HCT116 (cell line): ENCODE results near the gene USP31. TPM values are rescaled to one million over a fixed set of nuclear protein-coding genes. Genes with fewer than 3 reads are reported as not detected.

Experiments
- ATAC-seq: fragments of 200-7000 bp; cut with Tn5 transposase; 2 replicates; pipeline ENCODE4 v1.9.1; 2020; ENCODE audit warnings: mild to moderate bottlenecking, moderate library complexity
- BruUV-seq: library from RNA; stranded (reverse); fragments of 400-500 nt; replicated peaks from 2 replicates; lab custom pipeline; 2021; lab: Mats Ljungman, UMichigan
- CTCF ChIA-PET: fragments of 300-600 bp; sonication (Branson Sonifier 250); formaldehyde crosslinking; loops from one replicate; lab custom pipeline; 2021; ENCODE audit warnings: antibody characterized with exemption; lab: Charles Lee
- POLR2A ChIA-PET: fragments of 300-600, 350-600 bp; sonication (Branson Sonifier 250); formaldehyde crosslinking; loops from one replicate; lab custom pipeline; 2021; ENCODE audit warnings: antibody characterized with exemption; lab: Charles Lee
- RAD21 ChIA-PET, 2 experiments: fragments of 300-600 bp; sonication (Branson Sonifier 250); formaldehyde crosslinking; loops; one replicate each; lab custom pipeline; 2023; ENCODE audit warnings: low total read pairs in 2 of 2; ENCODE audit not compliant: uncharacterized antibody in 2 of 2, unreplicated experiment in 2 of 2, low non-redundant PET in 1 of 2; lab: Charles Lee
- DNase-seq: peaks from one replicate; pipeline ENCODE4 v3.0.0-alpha.2; 2010; ENCODE audit warnings: low read depth, low spot score
- H2AFZ ChIP-seq: fragments of 200-600 bp; shearing (Covaris generic), sonication (generic); 2 replicates; pipeline ENCODE4 v1.6.1; 2017; ENCODE audit warnings: low read depth, mixed run types, mixed read lengths, antibody characterized with exemption, low read length; ENCODE audit not compliant: poor library complexity, severe bottlenecking
- H3K27ac ChIP-seq: 2 replicates; pipeline ENCODE4 v1.5.1; 2012; ENCODE audit warnings: low read depth, low read length
- H3K27me3 ChIP-seq: fragments of 200-600 bp; sonication (generic); 2 replicates; pipeline ENCODE4 v1.6.1; 2016; ENCODE audit warnings: mixed run types, low read length, mixed read lengths; ENCODE audit not compliant: insufficient read depth
- H3K36me3 ChIP-seq, 2 experiments: fragments of 200-500 bp in 1 of 2; fragments of 200-600 bp in 1 of 2; sonication (Bioruptor generic) in 1 of 2; sonication (generic) in 1 of 2; 2 replicates each; pipeline versions ENCODE4 v1.5.1 to v1.6.1; 2014 to 2016; ENCODE audit warnings: low read length in 2 of 2, inconsistent platforms in 1 of 2, mixed read lengths in 1 of 2, mixed run types in 1 of 2; ENCODE audit not compliant: insufficient read depth in 2 of 2, control insufficient read depth in 1 of 2
- H3K4me1 ChIP-seq, 2 experiments: fragments of 200-600 bp in 1 of 2; sonication (generic) in 1 of 2; 2 replicates each; pipeline versions ENCODE4 v1.5.1 to v1.6.1; 2012 to 2017; ENCODE audit warnings: low read length in 2 of 2, inconsistent platforms in 1 of 2, mild to moderate bottlenecking in 1 of 2, mixed read lengths in 1 of 2, mixed run types in 1 of 2, moderate library complexity in 1 of 2; ENCODE audit not compliant: insufficient read depth in 2 of 2, control insufficient read depth in 1 of 2
- H3K4me2 ChIP-seq: fragments of 200-600 bp; sonication (generic); 2 replicates; pipeline ENCODE4 v1.6.1; 2017; ENCODE audit warnings: mixed run types, low read length, mixed read lengths
- H3K4me3 ChIP-seq, 2 experiments: fragments of 200-600 bp in 1 of 2; sonication (generic) in 1 of 2; replicated peaks in 1 of 2; 2 replicates each; pipeline ENCODE4 v1.5.1; 2011 to 2016; ENCODE audit warnings: low read length in 2 of 2, control low read depth in 1 of 2, low read depth in 1 of 2, mild to moderate bottlenecking in 1 of 2, mixed read lengths in 1 of 2, mixed run types in 1 of 2
- H3K79me2 ChIP-seq: fragments of 200-600 bp; sonication (generic); 2 replicates; pipeline ENCODE4 v1.6.1; 2017; ENCODE audit warnings: mild to moderate bottlenecking, mixed run types, low read length, moderate library complexity, mixed read lengths; ENCODE audit not compliant: insufficient read depth
- H3K9ac ChIP-seq: fragments of 200-600 bp; sonication (generic); 2 replicates; pipeline ENCODE4 v1.6.1; 2016; ENCODE audit warnings: low read length, mixed read lengths
- H3K9me2 ChIP-seq: fragments of 200-600 bp; sonication (generic), shearing (Covaris generic); 2 replicates; pipeline ENCODE4 v1.6.1; 2017; ENCODE audit warnings: mixed run types, mild to moderate bottlenecking, moderate library complexity; ENCODE audit not compliant: insufficient read depth
- H3K9me3 ChIP-seq, 2 experiments: fragments of 200-500 bp in 1 of 2; fragments of 200-600 bp in 1 of 2; sonication (Bioruptor generic) in 1 of 2; sonication (generic) in 1 of 2; 2 replicates each; pipeline ENCODE4 v1.6.1; 2014 to 2017; ENCODE audit warnings: low read length in 2 of 2, mixed read lengths in 2 of 2, inconsistent platforms in 1 of 2, low read depth in 1 of 2, mild to moderate bottlenecking in 1 of 2, mixed run types in 1 of 2, moderate library complexity in 1 of 2; ENCODE audit not compliant: control insufficient read depth in 1 of 2, insufficient read depth in 1 of 2
- H4K20me1 ChIP-seq: fragments of 200-600 bp; sonication (generic), shearing (Covaris generic); 2 replicates; pipeline ENCODE4 v1.6.1; 2017; ENCODE audit warnings: mixed run types, mild to moderate bottlenecking, moderate library complexity; ENCODE audit not compliant: insufficient read depth
- ATF3 ChIP-seq: IDR thresholded peaks from 2 replicates; pipeline ENCODE4 v1.6.1; 2012
- CEBPB ChIP-seq: IDR thresholded peaks from 2 replicates; pipeline ENCODE4 v1.6.1; 2012; ENCODE audit warnings: low read depth
- EZH2 ChIP-seq: fragments of 200-600 bp; sonication (generic); IDR thresholded peaks from 2 replicates; pipeline ENCODE4 v1.6.1; 2017; ENCODE audit warnings: antibody characterized with exemption, mixed run types
- REST ChIP-seq: IDR thresholded peaks from 2 replicates; pipeline ENCODE4 v1.6.1; 2012; ENCODE audit warnings: low read depth
- SIN3A ChIP-seq: IDR thresholded peaks from 2 replicates; pipeline ENCODE4 v1.6.1; 2012; ENCODE audit warnings: low read depth
- ZBTB33 ChIP-seq: IDR thresholded peaks from 2 replicates; pipeline ENCODE4 v1.6.1; 2011; ENCODE audit warnings: mild to moderate bottlenecking, low read length, moderate library complexity; ENCODE audit not compliant: insufficient replicate concordance; ENCODE audit errors: extremely low read depth
- ZFX ChIP-seq: fragments of 450-650 bp; IDR thresholded peaks from 2 replicates; pipeline ENCODE4 v1.6.1; 2017
- ZNF274 ChIP-seq: fragments of 200-500 bp; sonication (Bioruptor generic); IDR thresholded peaks from 2 replicates; pipeline ENCODE4 v1.6.1; 2014; ENCODE audit warnings: mild to moderate bottlenecking, low read depth, low read length, inconsistent platforms
- intact Hi-C: fragments of 100-400 bp; cut with micrococcal nuclease; formaldehyde crosslinking; loops from 2 replicates; pipeline ENCODE4 v1.10.0; 2022
- total RNA-seq: library from RNA; stranded (reverse); gene quantifications from one replicate; pipeline ENCODE4 v1.2.1, GENCODE V29; 2021; ENCODE audit not compliant: unreplicated experiment

USP31 gene
- total RNA-seq, 1 experiment from 2014 or later, result 12.2 TPM

GRCh38 chr16:23027386-23027785, 121.9 kb downstream of the USP31 start:
- ATAC-seq (no peak), DNase-seq (no peak)
- no peak overlapping the region for H3K9ac ChIP-seq
- no peaks in the 10 kb centered on the region for H3K79me2 ChIP-seq
- no peak overlapping the region for H3K4me2 ChIP-seq
- peaks cover 55% of the 10 kb centered on the region for H3K27me3 ChIP-seq
- ChIA-PET POLR2A (no interaction called here), RAD21 (no interaction called here), CTCF (no interaction called here)
- H3K4me3 ChIP-seq, result no peak overlapping the region
- no peaks in the 10 kb centered on the region for H3K4me1 ChIP-seq
- no peak overlapping the region for H3K27ac ChIP-seq
- H2AFZ ChIP-seq, result no peak overlapping the region
- H3K36me3 ChIP-seq, result no peaks in the 10 kb centered on the region
- BruUV-seq, result no TSS peak
- intact Hi-C loops, result no loop called here
- H3K9me2 ChIP-seq, result no peaks in the 10 kb centered on the region
- no peaks in the 10 kb centered on the region for H3K9me3 ChIP-seq
- H4K20me1 ChIP-seq, result no peaks in the 10 kb centered on the region
- TF ChIP-seq REST (no peak), ATF3 (no peak), CEBPB (no peak), EZH2 (no peak)

- no peak for ATAC-seq
- CTCF ChIA-PET, result no interaction called here
- BruUV-seq, result no TSS peak
These were observed 122.4 kb downstream of the USP31 start for GRCh38 chr16:23026784-23027362.

More at GRCh38 chr16:23026784-23027362, 122.4 kb downstream of the USP31 start:
- Histone ChIP-seq H3K27me3 (peaks cover 52% of the 10 kb centered on the region), H3K9ac (no peak overlapping the region), H3K9me2 (no peaks in the 10 kb centered on the region), H3K36me3 (no peaks in the 10 kb centered on the region), H3K4me3 (no peak overlapping the region), H3K4me1 (no peaks in the 10 kb centered on the region), H3K4me2 (no peak overlapping the region), H2AFZ (no peak overlapping the region), H3K27ac (no peak overlapping the region), H4K20me1 (no peaks in the 10 kb centered on the region), H3K9me3 (no peaks in the 10 kb centered on the region), H3K79me2 (no peaks in the 10 kb centered on the region)
- intact Hi-C loops, result no loop called here
- TF ChIP-seq SIN3A (no peak), EZH2 (no peak), ZNF274 (no peak), ZBTB33 (no peak), ATF3 (no peak), ZFX (no peak), REST (peak; percentile 86), CEBPB (no peak)
- ChIA-PET RAD21 (no interaction called here), POLR2A (no interaction called here)
- no peak for DNase-seq
